Hepatocyte (in vitro differentiated cells): Measurements from ENCODE around the gene GRIK4. TPM values are rescaled to one million over a fixed set of nuclear protein-coding genes. Genes with fewer than 3 reads are reported as not detected.

Experiments
- DNase-seq: peaks from one replicate; pipeline ENCODE4 v3.0.0-alpha.2; 2016; ENCODE audit warnings: low spot score
- H2AFZ ChIP-seq: fragments of 200-600 bp; sonication (generic); 2 replicates; pipeline ENCODE4 v1.6.0; 2016; ENCODE audit warnings: antibody characterized with exemption, mild to moderate bottlenecking
- H3K27ac ChIP-seq: fragments of 200-600 bp; sonication (generic); 2 replicates; pipeline ENCODE4 v1.5.1; 2016; ENCODE audit warnings: mild to moderate bottlenecking
- H3K27me3 ChIP-seq: fragments of 200-600 bp; sonication (generic); 2 replicates; pipeline ENCODE4 v1.6.1; 2016
- H3K36me3 ChIP-seq: fragments of 200-600 bp; sonication (generic); replicated peaks from 2 replicates; pipeline ENCODE4 v1.5.1; 2016; ENCODE audit warnings: low read depth; ENCODE audit not compliant: insufficient read depth
- H3K4me1 ChIP-seq: fragments of 200-600 bp; sonication (generic); 2 replicates; pipeline ENCODE4 v1.5.1; 2016; ENCODE audit warnings: mild to moderate bottlenecking, moderate library complexity; ENCODE audit not compliant: insufficient read depth
- H3K4me2 ChIP-seq: fragments of 200-600 bp; sonication (generic); 2 replicates; pipeline ENCODE4 v1.6.0; 2016
- H3K4me3 ChIP-seq: fragments of 200-600 bp; sonication (generic); 2 replicates; pipeline ENCODE4 v1.5.1; 2016; ENCODE audit warnings: mild to moderate bottlenecking
- H3K79me2 ChIP-seq: fragments of 200-600 bp; sonication (generic); 2 replicates; pipeline ENCODE4 v1.6.0; 2017; ENCODE audit warnings: mild to moderate bottlenecking
- H3K9me2 ChIP-seq: fragments of 200-600 bp; sonication (generic); replicated peaks from 2 replicates; pipeline ENCODE4 v1.6.0; 2017; ENCODE audit warnings: mild to moderate bottlenecking; ENCODE audit not compliant: insufficient read depth
- H3K9me3 ChIP-seq: fragments of 200-600 bp; sonication (generic); 2 replicates; pipeline ENCODE4 v1.5.1; 2016; ENCODE audit warnings: low read depth, mild to moderate bottlenecking
- H4K20me1 ChIP-seq: fragments of 200-600 bp; sonication (generic); 2 replicates; pipeline ENCODE4 v1.6.0; 2016; ENCODE audit warnings: mild to moderate bottlenecking; ENCODE audit not compliant: insufficient read depth, poor library complexity, severe bottlenecking
- CTCF ChIP-seq: fragments of 200-600 bp; sonication (generic); IDR thresholded peaks from 2 replicates; pipeline ENCODE4 v1.5.1; 2016; ENCODE audit warnings: antibody characterized with exemption, mild to moderate bottlenecking; ENCODE audit not compliant: poor library complexity
- EZH2 ChIP-seq: fragments of 200-600 bp; sonication (generic); IDR thresholded peaks from 2 replicates; pipeline ENCODE4 v1.6.1; 2016; ENCODE audit warnings: antibody characterized with exemption, mild to moderate bottlenecking, borderline replicate concordance
- EZH2phosphoT487 ChIP-seq: fragments of 200-600 bp; sonication (generic); IDR thresholded peaks from one replicate; pipeline ENCODE4 v1.6.1; 2018; ENCODE audit warnings: antibody characterized with exemption, mild to moderate bottlenecking, low read depth, moderate library complexity; ENCODE audit not compliant: unreplicated experiment, severe bottlenecking
- WGBS: methylation state at CpG from one replicate; pipeline ENCODE4 v1.1.6; 2016; ENCODE audit warnings: low lambda C conversion rate; ENCODE audit errors: missing lambda C conversion rate; 5-methylcytosine and 5-hydroxymethylcytosine counted together
- polyA plus RNA-seq: library from polyadenylated mRNA; unstranded; fragments of >200 nt; fragmentation: Nextera tagmentation; extraction: Ambion mirVana; gene quantifications from 2 replicates; pipeline ENCODE4 v1.2.1, GENCODE V29; 2016
- total RNA-seq: library from RNA; depleted of rRNA; stranded (reverse); fragments of >200 nt; gene quantifications from 2 replicates; pipeline ENCODE4 v1.2.3, GENCODE V29; 2014

The GRIK4 gene
- total and polyA plus RNA-seq, 2 experiments from 2014 or later, result 1.5 to 2.3 TPM

GRCh38 chr11:120637131-120637530 lies 125.6 kb downstream of the GRIK4 start:
- Histone ChIP-seq H3K4me1 (no peaks in the 10 kb centered on the region), H3K4me2 (no peak overlapping the region), H3K4me3 (no peak overlapping the region), H2AFZ (no peak overlapping the region), H3K27ac (no peak overlapping the region), H3K9me2 (no peaks in the 10 kb centered on the region), H4K20me1 (no peaks in the 10 kb centered on the region), H3K9me3 (no peaks in the 10 kb centered on the region), H3K27me3 (peaks cover 4% of the 10 kb centered on the region), H3K79me2 (no peaks in the 10 kb centered on the region), H3K36me3 (no peaks in the 10 kb centered on the region)
- no peak for DNase-seq
- no peak for TF ChIP-seq EZH2
- TF ChIP-seq EZH2phosphoT487, result no peak
- TF ChIP-seq CTCF, result no peak
- 76% methylated on average over 5 of the region's 6 CpGs for WGBS

- H3K27me3 ChIP-seq, result peaks cover 32% of the 10 kb centered on the region
- no peaks in the 10 kb centered on the region for H3K9me3 ChIP-seq
- no peaks in the 10 kb centered on the region for H4K20me1 ChIP-seq
- H3K27ac ChIP-seq, result no peak overlapping the region
- H3K4me1 ChIP-seq, result no peaks in the 10 kb centered on the region
- no peak overlapping the region for H2AFZ ChIP-seq
- no peaks in the 10 kb centered on the region for H3K79me2 ChIP-seq
- no peak overlapping the region for H3K4me3 ChIP-seq
- no peak for TF ChIP-seq EZH2
- no peak for TF ChIP-seq EZH2phosphoT487
- no peak for TF ChIP-seq CTCF
- no peak overlapping the region for H3K4me2 ChIP-seq
- DNase-seq, result no peak
- WGBS, result 92% methylated on average over 10 of the region's 10 CpGs
- no peaks in the 10 kb centered on the region for H3K9me2 ChIP-seq
- no peaks in the 10 kb centered on the region for H3K36me3 ChIP-seq
These were observed 130.8 kb downstream of the GRIK4 start for GRCh38 chr11:120642196-120642894.

- Histone ChIP-seq H3K9me2 (no peaks in the 10 kb centered on the region), H2AFZ (no peak overlapping the region), H3K27ac (no peak overlapping the region), H4K20me1 (no peaks in the 10 kb centered on the region), H3K4me1 (no peaks in the 10 kb centered on the region), H3K4me2 (no peak overlapping the region), H3K79me2 (no peaks in the 10 kb centered on the region), H3K27me3 (peaks cover 32% of the 10 kb centered on the region), H3K9me3 (no peaks in the 10 kb centered on the region), H3K36me3 (no peaks in the 10 kb centered on the region), H3K4me3 (no peak overlapping the region)
- 78% methylated on average over 6 of the region's 6 CpGs for WGBS
- no peak for DNase-seq
- no peak for TF ChIP-seq EZH2phosphoT487
- TF ChIP-seq CTCF, result no peak
- TF ChIP-seq EZH2, result no peak
These were observed 131.7 kb downstream of the GRIK4 start for GRCh38 chr11:120643284-120643683.
